IMR-90 (cell line): Measurements from ENCODE around the gene ARAP1. TPM values are rescaled to one million over a fixed set of nuclear protein-coding genes. Genes with fewer than 3 reads are reported as not detected.
A peak's percentile ranks its signal among the peaks of the same experiment; 100 is the strongest.

Experiments used
- ATAC-seq: fragments of 200-7000 bp; cut with Tn5 transposase; 2 replicates; pipeline ENCODE4 v1.9.1; 2020; ENCODE audit warnings: low read depth, mild to moderate bottlenecking, moderate library complexity
- BruUV-seq: library from RNA; stranded (reverse); fragments of 400-500 nt; replicated peaks from 2 replicates; lab custom pipeline; 2021; lab: Mats Ljungman, UMichigan
- CTCF ChIA-PET: fragments of 300-600 bp; formaldehyde crosslinking; extraction: SDS; loops from one replicate; lab custom pipeline; 2021; ENCODE audit warnings: antibody characterized with exemption; lab: Yijun Ruan, JAX
- POLR2A ChIA-PET: fragments of 300-600 bp; sonication (Branson Sonifier 250); formaldehyde crosslinking; loops from one replicate; lab custom pipeline; 2022; ENCODE audit warnings: antibody characterized with exemption; ENCODE audit not compliant: unreplicated experiment; lab: Charles Lee
- DNase-seq: peaks from one replicate; pipeline ENCODE4 v3.0.0; 2013
- H2AFZ ChIP-seq: replicated peaks from 2 replicates; pipeline ENCODE3; 2013; ENCODE audit warnings: low read length, mild to moderate bottlenecking; ENCODE audit not compliant: poor library complexity
- H2AK5ac ChIP-seq: 2 replicates; pipeline ENCODE4 v1.6.1; 2013; ENCODE audit warnings: low read depth, low read length, inconsistent platforms
- H2AK9ac ChIP-seq: replicated peaks from 2 replicates; pipeline ENCODE3; 2013; ENCODE audit warnings: mild to moderate bottlenecking, low read depth, low read length, moderate library complexity; ENCODE audit not compliant: poor library complexity
- H2BK120ac ChIP-seq: 2 replicates; pipeline ENCODE4 v1.6.1; 2013; ENCODE audit warnings: low read depth, low read length, inconsistent platforms
- H2BK15ac ChIP-seq: 3 replicates; pipeline ENCODE4 v1.6.1; 2013; ENCODE audit warnings: low read depth, low read length, inconsistent platforms
- H2BK20ac ChIP-seq: 2 replicates; pipeline ENCODE4 v1.6.1; 2013; ENCODE audit warnings: low read depth, mild to moderate bottlenecking, inconsistent platforms, low read length, moderate library complexity
- H2BK5ac ChIP-seq: 2 replicates; pipeline ENCODE4 v1.6.1; 2013; ENCODE audit warnings: mild to moderate bottlenecking, low read depth, low read length, inconsistent platforms; ENCODE audit not compliant: poor library complexity, severe bottlenecking
- H3K14ac ChIP-seq: replicated peaks from 2 replicates; pipeline ENCODE4 v1.6.1; 2013; ENCODE audit warnings: low read depth, low read length, inconsistent platforms
- H3K18ac ChIP-seq: 2 replicates; pipeline ENCODE4 v1.6.1; 2013; ENCODE audit warnings: low read depth, low read length, control low read depth
- H3K23ac ChIP-seq: 2 replicates; pipeline ENCODE4 v1.6.1; 2013; ENCODE audit warnings: low read depth, low read length, inconsistent platforms
- H3K27ac ChIP-seq: 2 replicates; pipeline ENCODE4 v1.5.1; 2013; ENCODE audit warnings: mild to moderate bottlenecking, control low read depth, low read length; ENCODE audit not compliant: insufficient read depth
- H3K27me3 ChIP-seq: 2 replicates; pipeline ENCODE4 v1.6.1; 2013; ENCODE audit warnings: low read length; ENCODE audit not compliant: control insufficient read depth, insufficient read depth
- H3K36me3 ChIP-seq: 2 replicates; pipeline ENCODE4 v1.6.1; 2013; ENCODE audit warnings: low read length, mixed read lengths; ENCODE audit not compliant: control insufficient read depth, insufficient read depth
- H3K4ac ChIP-seq: 2 replicates; pipeline ENCODE4 v1.6.1; 2013; ENCODE audit warnings: low read depth, low read length, inconsistent platforms
- H3K4me1 ChIP-seq: 2 replicates; pipeline ENCODE4 v1.6.1; 2013; ENCODE audit warnings: low read length, mixed read lengths; ENCODE audit not compliant: control insufficient read depth, insufficient read depth
- H3K4me2 ChIP-seq: 2 replicates; pipeline ENCODE4 v1.6.1; 2013; ENCODE audit warnings: low read depth, mild to moderate bottlenecking, control low read depth, low read length, moderate library complexity
- H3K4me3 ChIP-seq: 2 replicates; pipeline ENCODE4 v1.5.1; 2013; ENCODE audit warnings: low read depth, mild to moderate bottlenecking, control low read depth, low read length, moderate library complexity; ENCODE audit not compliant: insufficient read depth
- H3K56ac ChIP-seq: 2 replicates; pipeline ENCODE4 v1.6.1; 2013; ENCODE audit warnings: low read length, inconsistent platforms; ENCODE audit not compliant: insufficient read depth; ENCODE audit errors: extremely low read depth
- H3K79me1 ChIP-seq, 2 experiments: 2 replicates each; pipeline ENCODE4 v1.6.1; 2013; ENCODE audit warnings: low read length in 2 of 2, inconsistent platforms in 1 of 2, low read depth in 1 of 2
- H3K9ac ChIP-seq: 2 replicates; pipeline ENCODE4 v1.6.1; 2013; ENCODE audit warnings: low read depth, low read length, control low read depth
- H3K9me1 ChIP-seq: 2 replicates; pipeline ENCODE4 v1.6.1; 2013; ENCODE audit warnings: low read length, inconsistent platforms; ENCODE audit not compliant: insufficient read depth
- H3K9me3 ChIP-seq: 2 replicates; pipeline ENCODE4 v1.6.1; 2013; ENCODE audit warnings: low read length; ENCODE audit not compliant: control insufficient read depth, insufficient read depth
- H4K20me1 ChIP-seq: 2 replicates; pipeline ENCODE4 v1.6.1; 2013; ENCODE audit warnings: low read length, inconsistent platforms; ENCODE audit not compliant: insufficient read depth
- H4K5ac ChIP-seq: 2 replicates; pipeline ENCODE4 v1.6.1; 2013; ENCODE audit warnings: mild to moderate bottlenecking, low read depth, low read length, control low read depth
- H4K8ac ChIP-seq, 2 experiments: 2 replicates each; pipeline ENCODE4 v1.6.1; 2013; ENCODE audit warnings: low read depth in 2 of 2, low read length in 2 of 2, control low read depth in 1 of 2, inconsistent platforms in 1 of 2
- H4K91ac ChIP-seq: 2 replicates; pipeline ENCODE4 v1.6.1; 2013; ENCODE audit warnings: low read depth, low read length, inconsistent platforms; ENCODE audit not compliant: insufficient read depth
- BHLHE40 ChIP-seq: fragments of 150-350 bp; IDR thresholded peaks from 2 replicates; pipeline ENCODE4 v1.6.1; 2016; ENCODE audit warnings: mild to moderate bottlenecking, low read depth, low read length
- MAZ ChIP-seq: IDR thresholded peaks from 2 replicates; pipeline ENCODE4 v1.6.1; 2012; ENCODE audit warnings: low read depth, mild to moderate bottlenecking, low read length, improper control_type of control experiment, moderate library complexity, borderline replicate concordance
- MXI1 ChIP-seq: IDR thresholded peaks from 2 replicates; pipeline ENCODE4 v1.6.1; 2012; ENCODE audit warnings: low read depth, mild to moderate bottlenecking, low read length, moderate library complexity, borderline replicate concordance
- NFE2L2 ChIP-seq: fragments of 150-350 bp; IDR thresholded peaks from 2 replicates; pipeline ENCODE4 v1.6.1; 2016; ENCODE audit warnings: low read depth, mild to moderate bottlenecking, low read length
- POLR2A ChIP-seq: IDR thresholded peaks from 2 replicates; pipeline ENCODE4 v1.6.1; 2012; ENCODE audit warnings: mild to moderate bottlenecking, low read depth, low read length
- RCOR1 ChIP-seq: IDR thresholded peaks from 2 replicates; pipeline ENCODE4 v1.6.1; 2012; ENCODE audit warnings: mild to moderate bottlenecking, low read length, improper control_type of control experiment; ENCODE audit not compliant: insufficient replicate concordance
- RFX5 ChIP-seq: IDR thresholded peaks from 2 replicates; pipeline ENCODE4 v1.8.0; 2012; ENCODE audit warnings: low read depth, mild to moderate bottlenecking, low read length, moderate library complexity
- SMC3 ChIP-seq: fragments of 150-350 bp; IDR thresholded peaks from 2 replicates; pipeline ENCODE4 v1.6.1; 2016; ENCODE audit warnings: low read depth, mild to moderate bottlenecking, antibody characterized with exemption, low read length, moderate library complexity
- WGBS, 2 experiments: methylation state at CpG; one replicate each; pipeline versions ENCODE4 v1.1.5 to v1.1.7; 2013; ENCODE audit warnings: missing lambda C conversion rate in 2 of 2; ENCODE audit not compliant: insufficient read length in 1 of 2; ENCODE audit errors: extremely low coverage in 2 of 2; 5-methylcytosine and 5-hydroxymethylcytosine counted together
- dilution Hi-C: fragments of 300-500 bp; cut with HindIII; formaldehyde crosslinking; loops from one replicate; pipeline ENCODE4 v1.14.3; 2018; ENCODE audit warnings: low sequenced_read_pairs; ENCODE audit not compliant: unreplicated experiment
- in situ Hi-C: fragments of 300-500 bp; cut with MboI; formaldehyde crosslinking; loops from 3 replicates; pipeline ENCODE4 v1.14.3; 2019; ENCODE audit warnings: low sequenced_read_pairs, inconsistent platforms, mixed read lengths
- intact Hi-C: fragments of 100-400 bp; cut with micrococcal nuclease; formaldehyde crosslinking; loops from 2 replicates; pipeline ENCODE4 v1.10.0; 2022
- polyA plus RNA-seq, 3 experiments: library from polyadenylated mRNA; depleted of rRNA; stranded (reverse); fragments of >200 nt; gene quantifications; 2 replicates each; pipeline ENCODE4 v1.2.3, GENCODE V29; 2012; ENCODE audit warnings: low replicate concordance in 1 of 3
- total RNA-seq: library from RNA; depleted of rRNA; stranded (reverse); fragments of >200 nt; gene quantifications from 2 replicates; pipeline ENCODE4 v1.2.3, GENCODE V29; 2012
- TF ChIP-seq, protein P1 (sequence below): conservative IDR thresholded peaks from 2 replicates; pipeline ENCODE4 v1.5.1; 2012; ENCODE audit warnings: mild to moderate bottlenecking, low read depth, low read length, improper control_type of control experiment

The ARAP1 gene
- total and polyA plus RNA-seq, 2 of the 4 experiments (the other 2 are of a cell fraction), result 37.6 to 63.1 TPM

DNA sequence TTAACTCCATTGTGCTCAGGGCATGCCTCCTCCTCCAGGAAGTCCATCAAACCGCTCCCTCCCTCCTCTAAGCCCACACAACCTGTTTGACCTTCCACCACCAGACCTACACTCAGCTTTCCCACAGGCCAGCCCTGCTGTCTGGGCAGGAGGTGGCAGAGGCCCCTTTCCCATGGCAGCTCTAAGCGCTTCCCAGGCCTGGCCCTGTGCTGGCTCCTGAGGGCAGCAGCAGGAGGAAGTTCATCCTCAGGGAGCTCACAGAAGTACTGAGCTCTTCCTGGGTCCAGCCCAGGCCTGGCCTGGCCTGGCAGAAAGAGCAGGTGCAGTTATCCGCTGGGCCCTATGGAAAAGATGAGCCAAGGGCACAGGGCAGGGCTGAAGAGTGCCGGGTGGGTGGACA is 31.4 kb downstream of the ARAP1 start:
- no peak overlapping the region for H4K5ac ChIP-seq
- ATAC-seq (no peak), DNase-seq (no peak)
- CTCF ChIA-PET, result interaction anchor here (1.0 kb wide), 1 partner anchor 73 kb away, joined by 4 read pairs; the partner anchor contains the start of gene STARD10
- BruUV-seq, result no TSS peak
- H3K27ac ChIP-seq, result no peak overlapping the region
- H3K4me2 ChIP-seq, result peak overlapping the region; percentile 87
- H2BK5ac ChIP-seq, result no peak overlapping the region
- dilution Hi-C loops (no loop called here), intact Hi-C loops (no loop called here), in situ Hi-C loops (loop anchor here (5.0 to 10.0 kb wide), 4 partner anchors 72 to 564 kb away; partner anchors contain the start of genes FCHSD2 and STARD10)
- no peak overlapping the region for H2BK15ac ChIP-seq
- peak overlapping the region; percentile 98 for H3K4ac ChIP-seq
- WGBS, 2 experiments, result 100% methylated on average over 1 of the region's 4 CpGs; no CpG with 5 or more reads in 1 of the 2 experiments
- H3K9me3 ChIP-seq, result no peaks in the 10 kb centered on the region
- H3K23ac ChIP-seq, result peak overlapping the region; percentile 90
- H3K56ac ChIP-seq, result no peak overlapping the region
- H3K27me3 ChIP-seq, result no peaks in the 10 kb centered on the region
- peak overlapping the region; percentile 96 for H2AK9ac ChIP-seq
- H3K18ac ChIP-seq, result no peak overlapping the region
- no peak overlapping the region for H2AFZ ChIP-seq
- no peak overlapping the region for H2BK20ac ChIP-seq
- H2AK5ac ChIP-seq, result peak overlapping the region; percentile 85; the same call in 1 of the 2 replicates
- peaks cover 27% of the 10 kb centered on the region for H3K4me1 ChIP-seq
- peaks cover 55% of the 10 kb centered on the region for H4K20me1 ChIP-seq
- POLR2A ChIA-PET, result no interaction called here
- H3K4me3 ChIP-seq, result peak overlapping the region; percentile 41
- peak overlapping the region; percentile 95 for H3K14ac ChIP-seq
- TF ChIP-seq POLR2A, result no peak
- TF ChIP-seq BHLHE40, result no peak
- TF ChIP-seq, protein P1, sequence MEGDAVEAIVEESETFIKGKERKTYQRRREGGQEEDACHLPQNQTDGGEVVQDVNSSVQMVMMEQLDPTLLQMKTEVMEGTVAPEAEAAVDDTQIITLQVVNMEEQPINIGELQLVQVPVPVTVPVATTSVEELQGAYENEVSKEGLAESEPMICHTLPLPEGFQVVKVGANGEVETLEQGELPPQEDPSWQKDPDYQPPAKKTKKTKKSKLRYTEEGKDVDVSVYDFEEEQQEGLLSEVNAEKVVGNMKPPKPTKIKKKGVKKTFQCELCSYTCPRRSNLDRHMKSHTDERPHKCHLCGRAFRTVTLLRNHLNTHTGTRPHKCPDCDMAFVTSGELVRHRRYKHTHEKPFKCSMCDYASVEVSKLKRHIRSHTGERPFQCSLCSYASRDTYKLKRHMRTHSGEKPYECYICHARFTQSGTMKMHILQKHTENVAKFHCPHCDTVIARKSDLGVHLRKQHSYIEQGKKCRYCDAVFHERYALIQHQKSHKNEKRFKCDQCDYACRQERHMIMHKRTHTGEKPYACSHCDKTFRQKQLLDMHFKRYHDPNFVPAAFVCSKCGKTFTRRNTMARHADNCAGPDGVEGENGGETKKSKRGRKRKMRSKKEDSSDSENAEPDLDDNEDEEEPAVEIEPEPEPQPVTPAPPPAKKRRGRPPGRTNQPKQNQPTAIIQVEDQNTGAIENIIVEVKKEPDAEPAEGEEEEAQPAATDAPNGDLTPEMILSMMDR, result no peak
- TF ChIP-seq MXI1, result no peak
- TF ChIP-seq RCOR1, result no peak
- TF ChIP-seq RFX5, result no peak
- no peak for TF ChIP-seq NFE2L2
- no peak for TF ChIP-seq MAZ
- no peak for TF ChIP-seq SMC3
- H3K79me1 ChIP-seq, result peaks cover 42 to 95% of the 10 kb centered on the region in 2 experiments
- peaks cover 14% of the 10 kb centered on the region for H3K36me3 ChIP-seq
- H3K9me1 ChIP-seq, result peaks cover 27% of the 10 kb centered on the region
- peak overlapping the region; percentile 85; the same call in 1 of the 2 replicates for H4K91ac ChIP-seq
- H2BK120ac ChIP-seq, result no peak overlapping the region
- peak overlapping the region; percentile 78 for H3K9ac ChIP-seq
- peak overlapping the region in 1 of 2 experiments; percentile 51; a peak in 2 of 4 replicates for H4K8ac ChIP-seq
